Cardiac muscle cell (in vitro differentiated cells and primary cell): ENCODE results near the gene TGM5. TPM values are rescaled to one million over a fixed set of nuclear protein-coding genes. Genes with fewer than 3 reads are reported as not detected.
A peak's percentile ranks its signal among the peaks of the same experiment; 100 is the strongest.
"Not testable (repeated sequence)": the region's sequence is repeated elsewhere in the genome, so short reads cannot be mapped to it uniquely, and the experiment has no call there.

Experiments used
- DNase-seq, 2 donors: peaks; one replicate each; pipeline versions ENCODE4 v3.0.0 to v3.0.0-alpha.2; 2010 to 2017; ENCODE audit warnings: low read depth in 1 of 2, low spot score in 1 of 2
- H3K27ac ChIP-seq: fragments of 200-600 bp; sonication (generic); 2 replicates; pipeline ENCODE4 v1.5.1; 2016
- H3K27me3 ChIP-seq: fragments of 200-600 bp; sonication (generic); 2 replicates; pipeline ENCODE4 v1.6.0; 2016; ENCODE audit warnings: control low read depth
- H3K36me3 ChIP-seq: fragments of 200-600 bp; sonication (generic); 2 replicates; pipeline ENCODE4 v1.5.1; 2016; ENCODE audit warnings: control low read depth
- H3K4me1 ChIP-seq: fragments of 200-600 bp; sonication (generic); 2 replicates; pipeline ENCODE4 v1.8.1; 2017; ENCODE audit warnings: low read depth, mild to moderate bottlenecking, mixed run types
- H3K4me3 ChIP-seq: fragments of 200-600 bp; sonication (generic); 2 replicates; pipeline ENCODE4 v1.5.1; 2016; ENCODE audit warnings: mild to moderate bottlenecking
- H3K9me3 ChIP-seq: fragments of 200-600 bp; sonication (generic); 2 replicates; pipeline ENCODE4 v1.5.1; 2017; ENCODE audit warnings: low read depth, mild to moderate bottlenecking, control low read depth
- polyA plus RNA-seq: library from polyadenylated mRNA; unstranded; fragments of >200 nt; fragmentation: Nextera tagmentation; extraction: Ambion mirVana; gene quantifications from 2 replicates; pipeline ENCODE4 v1.2.1, GENCODE V29; 2016
- total RNA-seq: library from RNA; depleted of rRNA; stranded (reverse); fragments of >200 nt; gene quantifications from 2 replicates; pipeline ENCODE4 v1.2.3, GENCODE V29; 2016
- TF ChIP-seq, protein P1 (sequence below): IDR thresholded peaks from 2 replicates; pipeline ENCODE4 v1.5.1; 2012; ENCODE audit warnings: low read depth, mild to moderate bottlenecking, low read length

The TGM5 gene
- total and polyA plus RNA-seq, 2 experiments from 2014 or later, result not detected

DNA sequence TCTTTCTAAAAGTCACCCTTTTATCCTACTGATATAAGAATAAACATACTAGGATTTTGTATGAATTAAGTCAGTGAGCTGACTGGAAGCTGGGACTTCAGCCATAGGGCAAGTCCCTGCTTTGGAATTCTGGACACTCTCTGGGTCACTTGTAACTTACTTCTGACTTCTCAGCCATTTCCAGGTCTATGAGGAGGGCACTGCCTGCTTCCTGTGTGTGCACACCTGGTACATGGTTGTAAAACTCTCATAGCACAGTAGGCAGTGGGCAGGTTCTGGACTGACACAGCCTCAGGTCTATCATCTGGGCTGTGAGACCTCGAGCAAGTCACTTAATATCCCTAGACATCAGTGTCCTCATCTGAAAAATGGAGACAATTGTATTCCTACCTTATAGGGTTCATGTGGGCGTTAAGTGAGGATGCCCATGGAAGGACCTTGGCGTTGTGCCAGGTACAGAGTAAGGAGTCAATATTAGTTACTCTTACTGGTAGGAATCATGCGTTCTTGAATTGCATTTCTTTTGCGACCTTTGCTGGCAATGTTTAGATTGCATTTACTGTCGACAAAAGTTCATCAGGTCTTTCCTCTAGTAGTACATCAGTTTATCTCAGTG lies 27.5 kb upstream of the TGM5 start:
- Histone ChIP-seq H3K27ac (no peak overlapping the region), H3K36me3 (no peaks in the 10 kb centered on the region), H3K4me1 (no peaks in the 10 kb centered on the region), H3K4me3 (no peak overlapping the region), H3K27me3 (peaks cover 33% of the 10 kb centered on the region), H3K9me3 (no peaks in the 10 kb centered on the region)
- TF ChIP-seq, protein P1, sequence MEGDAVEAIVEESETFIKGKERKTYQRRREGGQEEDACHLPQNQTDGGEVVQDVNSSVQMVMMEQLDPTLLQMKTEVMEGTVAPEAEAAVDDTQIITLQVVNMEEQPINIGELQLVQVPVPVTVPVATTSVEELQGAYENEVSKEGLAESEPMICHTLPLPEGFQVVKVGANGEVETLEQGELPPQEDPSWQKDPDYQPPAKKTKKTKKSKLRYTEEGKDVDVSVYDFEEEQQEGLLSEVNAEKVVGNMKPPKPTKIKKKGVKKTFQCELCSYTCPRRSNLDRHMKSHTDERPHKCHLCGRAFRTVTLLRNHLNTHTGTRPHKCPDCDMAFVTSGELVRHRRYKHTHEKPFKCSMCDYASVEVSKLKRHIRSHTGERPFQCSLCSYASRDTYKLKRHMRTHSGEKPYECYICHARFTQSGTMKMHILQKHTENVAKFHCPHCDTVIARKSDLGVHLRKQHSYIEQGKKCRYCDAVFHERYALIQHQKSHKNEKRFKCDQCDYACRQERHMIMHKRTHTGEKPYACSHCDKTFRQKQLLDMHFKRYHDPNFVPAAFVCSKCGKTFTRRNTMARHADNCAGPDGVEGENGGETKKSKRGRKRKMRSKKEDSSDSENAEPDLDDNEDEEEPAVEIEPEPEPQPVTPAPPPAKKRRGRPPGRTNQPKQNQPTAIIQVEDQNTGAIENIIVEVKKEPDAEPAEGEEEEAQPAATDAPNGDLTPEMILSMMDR, result no peak
- DNase-seq, result no peak

DNA sequence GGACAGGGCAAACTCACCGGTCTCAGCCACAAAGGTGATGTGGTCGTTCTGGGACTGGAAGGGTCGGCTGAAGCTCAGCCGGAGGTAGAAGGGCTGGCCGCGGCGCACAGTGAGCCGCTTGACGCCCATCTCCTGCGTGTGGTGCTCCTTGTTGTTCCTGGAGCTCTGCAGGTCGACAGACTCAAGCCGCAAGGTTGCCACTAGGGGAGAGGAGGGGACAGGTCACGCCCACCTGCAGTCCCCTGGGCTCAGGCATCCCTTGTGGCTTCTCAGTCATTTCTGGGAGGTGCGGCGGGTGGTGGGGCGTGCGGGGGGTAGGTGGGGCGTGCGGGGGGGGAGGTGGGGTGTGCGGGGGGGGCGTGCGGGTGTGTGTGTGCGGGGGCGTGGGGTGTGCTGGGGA lies 26.7 kb upstream of the TGM5 start:
- no peak overlapping the region for H3K4me3 ChIP-seq
- H3K27me3 ChIP-seq, result peaks cover 34% of the 10 kb centered on the region
- H3K4me1 ChIP-seq, result no peaks in the 10 kb centered on the region
- no peaks in the 10 kb centered on the region for H3K9me3 ChIP-seq
- H3K36me3 ChIP-seq, result no peaks in the 10 kb centered on the region
- no peak overlapping the region for H3K27ac ChIP-seq
- DNase-seq, result peak in 1 of 2 donors; percentile 50
- TF ChIP-seq, protein P1, result no peak

DNA sequence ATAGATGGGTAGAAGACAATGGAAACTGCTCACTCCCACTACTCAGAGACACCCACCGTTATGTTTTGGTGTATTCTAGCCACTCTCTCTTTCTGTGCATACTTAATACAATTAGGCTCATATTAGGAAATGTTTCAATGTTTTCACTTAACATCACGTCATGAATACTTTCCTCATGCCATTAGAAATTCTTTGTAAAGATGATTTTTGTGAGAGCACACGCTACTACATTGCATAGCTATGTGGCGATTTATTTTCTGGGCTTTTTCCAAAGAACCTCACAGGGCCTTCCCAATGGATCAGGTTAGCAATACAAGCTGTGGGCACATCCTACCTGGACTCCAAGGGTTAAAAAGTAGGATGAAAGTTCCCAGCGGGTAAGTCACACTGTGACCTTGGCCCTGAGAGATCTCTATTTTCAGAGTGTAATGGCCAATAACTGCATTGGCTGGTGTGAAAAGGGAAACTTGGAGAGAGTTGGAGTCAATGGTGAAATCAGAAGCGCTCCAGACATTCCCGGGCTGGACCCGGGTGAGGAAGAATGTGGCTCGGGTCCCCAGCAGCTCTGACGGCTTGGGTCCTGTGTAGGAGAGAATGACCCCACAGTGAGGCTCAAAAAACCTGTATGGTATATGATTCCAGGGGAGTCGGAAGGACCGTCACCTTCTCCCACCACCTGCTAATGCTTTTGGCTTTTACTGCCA lies 25.8 kb upstream of the TGM5 start:
- Histone ChIP-seq H3K4me3 (no peak overlapping the region), H3K27me3 (peaks cover 43% of the 10 kb centered on the region), H3K36me3 (no peaks in the 10 kb centered on the region), H3K9me3 (no peaks in the 10 kb centered on the region), H3K4me1 (no peaks in the 10 kb centered on the region), H3K27ac (no peak overlapping the region)
- TF ChIP-seq, protein P1, result no peak
- DNase-seq, result no peak

DNA sequence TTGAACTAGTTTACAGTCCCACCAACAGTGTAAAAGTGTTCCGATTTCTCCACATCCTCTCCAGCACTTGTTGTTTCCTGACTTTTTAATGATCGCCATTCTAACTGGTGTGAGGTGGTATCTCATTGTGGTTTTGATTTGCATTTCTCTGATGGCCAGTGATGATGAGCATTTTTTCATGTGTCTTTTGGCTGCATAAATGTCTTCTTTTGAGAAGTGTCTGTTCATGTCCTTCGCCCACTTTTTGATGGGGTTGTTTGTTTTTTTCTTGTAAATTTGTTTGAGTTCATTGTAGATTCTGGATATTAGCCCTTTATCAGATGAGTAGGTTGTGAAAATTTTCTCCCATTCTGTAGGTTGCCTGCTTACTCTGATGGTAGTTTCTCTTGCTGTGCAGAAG lies 22.9 kb upstream of the TGM5 start:
- H3K27me3 ChIP-seq, result peaks cover 49% of the 10 kb centered on the region
- H3K27ac ChIP-seq, H3K36me3 ChIP-seq, H3K4me1 ChIP-seq, DNase-seq, H3K9me3 ChIP-seq, H3K4me3 ChIP-seq: not testable (repeated sequence)

DNA sequence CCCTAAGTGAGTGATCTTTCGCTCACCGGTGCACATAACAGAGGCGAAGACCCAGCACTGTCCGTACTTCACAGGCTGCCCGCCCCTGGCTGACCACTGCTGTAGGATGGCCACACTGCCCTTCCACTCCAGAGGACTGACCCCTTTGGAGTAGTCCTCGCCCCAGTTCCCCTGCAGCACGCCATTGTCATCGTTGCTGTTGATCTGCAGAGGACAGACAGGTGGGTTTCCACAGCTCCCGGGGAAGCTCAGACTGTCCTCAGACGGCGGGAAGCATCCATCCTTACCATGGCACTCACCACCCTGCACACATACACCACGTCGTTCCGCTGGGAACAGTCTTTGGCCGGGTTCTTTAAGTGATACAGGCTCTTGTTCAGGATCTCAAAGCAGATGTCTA lies 20.5 kb upstream of the TGM5 start:
- H3K36me3 ChIP-seq, result no peaks in the 10 kb centered on the region
- H3K4me3 ChIP-seq, result no peak overlapping the region
- TF ChIP-seq, protein P1, result no peak
- no peak for DNase-seq
- H3K4me1 ChIP-seq, result no peaks in the 10 kb centered on the region
- peaks cover 28% of the 10 kb centered on the region for H3K27me3 ChIP-seq
- no peak overlapping the region for H3K27ac ChIP-seq
- H3K9me3 ChIP-seq, result no peaks in the 10 kb centered on the region

DNA sequence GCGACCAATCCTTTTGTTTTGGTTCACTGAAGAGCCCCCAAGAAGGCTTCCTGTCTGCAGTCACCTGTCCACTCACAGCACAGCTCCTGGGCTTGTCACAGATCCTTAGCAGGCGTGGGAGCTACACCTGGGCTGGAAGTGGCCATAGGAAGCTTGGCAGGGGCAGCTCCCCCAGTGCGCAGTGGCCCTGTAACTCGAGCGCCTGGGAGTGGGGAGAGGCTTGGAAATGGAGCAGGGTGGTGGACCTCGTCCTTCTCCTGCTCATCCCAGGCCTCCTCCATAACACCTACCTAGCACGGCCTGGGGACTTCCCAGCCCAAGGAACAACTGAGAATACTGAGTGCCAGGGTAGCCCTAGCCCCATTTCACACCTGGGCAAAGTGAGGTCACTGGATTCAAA lies 19.3 kb upstream of the TGM5 start:
- TF ChIP-seq, protein P1, result no peak
- DNase-seq, result no peak

More for the DNA sequence above, 19.3 kb upstream of the TGM5 start:
- H3K4me1 ChIP-seq, result no peaks in the 10 kb centered on the region
- H3K36me3 ChIP-seq, result no peaks in the 10 kb centered on the region
- no peak overlapping the region for H3K4me3 ChIP-seq
- H3K9me3 ChIP-seq, result no peaks in the 10 kb centered on the region
- peaks cover 21% of the 10 kb centered on the region for H3K27me3 ChIP-seq
- no peak overlapping the region for H3K27ac ChIP-seq
